HEK293 (cell line): ENCODE data around the gene CHN2.

Experiments
- BCL6B ChIP-seq: fragments of 450-650 bp; formaldehyde crosslinking; IDR thresholded peaks from 2 replicates; pipeline ENCODE4 v1.5.1; 2017; ENCODE audit warnings: missing biosample characterization, missing genetic modification characterization
- EGR2 ChIP-seq: fragments of 450-650 bp; formaldehyde crosslinking; IDR thresholded peaks from 2 replicates; pipeline ENCODE4 v1.5.1; 2016; ENCODE audit warnings: low read depth, missing biosample characterization, missing genetic modification characterization
- IKZF3 ChIP-seq: fragments of 450-650 bp; IDR thresholded peaks from 2 replicates; pipeline ENCODE4 v1.5.0; 2018; ENCODE audit warnings: missing biosample characterization, mild to moderate bottlenecking, missing genetic modification characterization, moderate library complexity
- KLF7 ChIP-seq: fragments of 450-650 bp; formaldehyde crosslinking; IDR thresholded peaks from 2 replicates; pipeline ENCODE4 v1.5.1; 2016; ENCODE audit warnings: missing biosample characterization, missing genetic modification characterization, borderline replicate concordance
- KLF8 ChIP-seq: fragments of 450-650 bp; formaldehyde crosslinking; IDR thresholded peaks from 2 replicates; pipeline ENCODE4 v1.5.1; 2016; ENCODE audit warnings: missing biosample characterization, missing genetic modification characterization
- KLF9 ChIP-seq: fragments of 450-650 bp; formaldehyde crosslinking; IDR thresholded peaks from 2 replicates; pipeline ENCODE4 v1.5.1; 2016; ENCODE audit warnings: missing biosample characterization, missing genetic modification characterization, low read depth
- MYNN ChIP-seq: fragments of 450-650 bp; formaldehyde crosslinking; IDR thresholded peaks from 2 replicates; pipeline ENCODE4 v1.5.1; 2016; ENCODE audit warnings: missing biosample characterization, missing genetic modification characterization, borderline replicate concordance
- PRDM4 ChIP-seq: fragments of 450-650 bp; formaldehyde crosslinking; IDR thresholded peaks from 2 replicates; pipeline ENCODE4 v1.5.1; 2017; ENCODE audit warnings: missing biosample characterization, missing genetic modification characterization
- SCRT2 ChIP-seq: fragments of 450-650 bp; formaldehyde crosslinking; IDR thresholded peaks from 2 replicates; pipeline ENCODE4 v1.5.1; 2016; ENCODE audit warnings: missing biosample characterization, missing genetic modification characterization
- ZBTB17 ChIP-seq: fragments of 450-650 bp; formaldehyde crosslinking; IDR thresholded peaks from 2 replicates; pipeline ENCODE4 v1.5.1; 2016; ENCODE audit warnings: missing biosample characterization, missing genetic modification characterization
- ZFHX2 ChIP-seq: fragments of 450-650 bp; formaldehyde crosslinking; conservative IDR thresholded peaks from 2 replicates; pipeline ENCODE4 v1.5.1; 2016; ENCODE audit warnings: missing biosample characterization, missing genetic modification characterization
- ZFP69B ChIP-seq: fragments of 450-650 bp; formaldehyde crosslinking; IDR thresholded peaks from 2 replicates; pipeline ENCODE4 v1.5.1; 2016; ENCODE audit warnings: missing biosample characterization, missing genetic modification characterization
- ZNF121 ChIP-seq: fragments of 450-650 bp; formaldehyde crosslinking; IDR thresholded peaks from 2 replicates; pipeline ENCODE4 v1.5.1; 2016; ENCODE audit warnings: missing biosample characterization, missing genetic modification characterization
- ZNF169 ChIP-seq: fragments of 450-650 bp; formaldehyde crosslinking; IDR thresholded peaks from 2 replicates; pipeline ENCODE4 v1.5.1; 2016; ENCODE audit warnings: missing biosample characterization, missing genetic modification characterization
- ZNF266 ChIP-seq: fragments of 450-650 bp; formaldehyde crosslinking; IDR thresholded peaks from 2 replicates; pipeline ENCODE4 v1.5.1; 2016; ENCODE audit warnings: missing biosample characterization, missing genetic modification characterization, low read depth
- ZNF280C ChIP-seq: fragments of 450-650 bp; formaldehyde crosslinking; IDR thresholded peaks from 2 replicates; pipeline ENCODE4 v1.5.1; 2016; ENCODE audit warnings: missing biosample characterization, missing genetic modification characterization
- ZNF354C ChIP-seq: fragments of 450-650 bp; formaldehyde crosslinking; IDR thresholded peaks from 2 replicates; pipeline ENCODE4 v1.5.1; 2016; ENCODE audit warnings: missing biosample characterization, missing genetic modification characterization, low read depth, borderline replicate concordance
- ZNF366 ChIP-seq: fragments of 450-650 bp; formaldehyde crosslinking; conservative IDR thresholded peaks from 2 replicates; pipeline ENCODE4 v1.5.1; 2016; ENCODE audit warnings: missing biosample characterization, missing genetic modification characterization
- ZNF426 ChIP-seq: fragments of 450-650 bp; formaldehyde crosslinking; IDR thresholded peaks from 2 replicates; pipeline ENCODE4 v1.5.1; 2017; ENCODE audit warnings: missing biosample characterization, missing genetic modification characterization, mild to moderate bottlenecking, inconsistent platforms, moderate library complexity
- ZNF518A ChIP-seq: fragments of 450-650 bp; formaldehyde crosslinking; conservative IDR thresholded peaks from 2 replicates; pipeline ENCODE4 v1.5.1; 2016; ENCODE audit warnings: low read depth, missing biosample characterization, missing genetic modification characterization
- ZNF521 ChIP-seq: fragments of 450-650 bp; formaldehyde crosslinking; IDR thresholded peaks from 2 replicates; pipeline ENCODE4 v1.5.1; 2017; ENCODE audit warnings: missing biosample characterization, mild to moderate bottlenecking, missing genetic modification characterization
- ZNF571 ChIP-seq: fragments of 450-650 bp; formaldehyde crosslinking; IDR thresholded peaks from 2 replicates; pipeline ENCODE4 v1.5.0; 2017; ENCODE audit warnings: missing biosample characterization, missing genetic modification characterization
- ZNF600 ChIP-seq: fragments of 450-650 bp; formaldehyde crosslinking; IDR thresholded peaks from 2 replicates; pipeline ENCODE4 v1.5.1; 2016; ENCODE audit warnings: missing biosample characterization, missing genetic modification characterization
- ZNF623 ChIP-seq: fragments of 450-650 bp; formaldehyde crosslinking; IDR thresholded peaks from 2 replicates; pipeline ENCODE4 v1.5.1; 2016; ENCODE audit warnings: missing biosample characterization, missing genetic modification characterization
- ZNF645 ChIP-seq: fragments of 450-650 bp; formaldehyde crosslinking; IDR thresholded peaks from 2 replicates; pipeline ENCODE4; 2016; ENCODE audit warnings: missing biosample characterization, missing genetic modification characterization
- ZNF747 ChIP-seq: fragments of 450-650 bp; formaldehyde crosslinking; IDR thresholded peaks from 2 replicates; pipeline ENCODE4 v1.5.1; 2016; ENCODE audit warnings: missing biosample characterization, missing genetic modification characterization

CHN2 gene

GRCh38 chr7:29281782-29282541, 87.4 kb downstream of the CHN2 start (continued):
- TF ChIP-seq ZFHX2 (tag by site-specific recombination) (no peak), KLF7 (tag by site-specific recombination) (no peak), MYNN (tag by site-specific recombination) (no peak), ZNF354C (tag by site-specific recombination) (no peak), KLF9 (tag by site-specific recombination) (no peak), ZNF521 (tag by site-specific recombination) (no peak), PRDM4 (tag by site-specific recombination) (peak; percentile 11; the same call in 1 of the 2 replicates), BCL6B (tag by site-specific recombination) (no peak), ZNF747 (tag by site-specific recombination) (no peak), ZNF280C (tag by site-specific recombination) (no peak), KLF8 (peak; percentile 59; the same call in 1 of the 2 replicates), EGR2 (tag by site-specific recombination) (no peak), ZNF645 (no peak), ZNF266 (no peak), SCRT2 (tag by site-specific recombination) (no peak), ZBTB17 (tag by site-specific recombination) (peak; percentile 76), ZFP69B (0 out of 2 replicates have a peak, but pooled peaks have one; percentile 24), ZNF121 (tag by site-specific recombination) (no peak), ZNF366 (tag by site-specific recombination) (peak; percentile 79), ZNF426 (tag by site-specific recombination) (no peak), ZNF600 (tag by site-specific recombination) (peak; percentile 97), IKZF3 (tag by site-specific recombination) (peak; percentile 69), ZNF623 (no peak), ZNF518A (tag by site-specific recombination) (0 out of 2 replicates have a peak, but pooled peaks have one; percentile 32), ZNF571 (tag by site-specific recombination) (no peak), ZNF169 (tag by site-specific recombination) (no peak)
